Measurements from ENCODE around the gene SLC35E2B. TPM values are rescaled to one million over a fixed set of nuclear protein-coding genes. Genes with fewer than 3 reads are reported as not detected.
A peak's percentile ranks its signal among the peaks of the same experiment; 100 is the strongest.
"Not testable (repeated sequence)": the region's sequence is repeated elsewhere in the genome, so short reads cannot be mapped to it uniquely, and the experiment has no call there.

SLC35E2B gene
- polyA plus RNA-seq, 3 donors = 12.2 to 29.2 (median 17.7) TPM

DNA sequence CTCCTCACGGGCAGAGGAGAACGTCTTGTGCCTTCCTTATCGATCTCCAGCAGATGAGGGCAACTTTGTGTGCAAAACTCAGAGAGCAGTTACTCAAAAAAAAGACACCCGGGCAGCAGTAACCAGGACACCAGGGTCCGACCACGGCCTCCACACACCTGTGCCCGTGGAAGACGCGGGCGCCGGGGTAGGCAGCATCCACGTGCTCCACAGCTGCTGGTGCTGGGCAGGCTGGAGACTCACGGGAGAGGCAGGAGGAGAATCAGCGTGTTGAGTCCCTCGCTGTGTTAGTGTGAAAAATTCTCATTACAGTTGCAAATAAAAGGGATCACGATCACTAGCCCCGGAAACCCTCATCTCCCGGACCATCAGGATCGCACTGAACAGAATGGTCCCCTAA is 6.5 kb upstream of the SLC35E2B start:
- H3K27ac Mint-ChIP-seq; DNase-seq; H3K9me3 Mint-ChIP-seq; H3K27me3 ChIP-seq (ENCODE audit: control insufficient read depth in 2 of 2, insufficient read depth in 2 of 2, low read length in 2 of 2); H3K4me3 Mint-ChIP-seq; H2AFZ ChIP-seq (ENCODE audit: insufficient read depth, low read depth, low read length, poor library complexity, severe bottlenecking); H4K20me1 ChIP-seq (ENCODE audit: insufficient read depth, low read length); H3K27me3 Mint-ChIP-seq (ENCODE audit: low read depth in 3 of 3); H3K4me3 ChIP-seq (replicated peaks in 1 of 3; ENCODE audit: low read depth in 2 of 3, low read length in 3 of 3); H3K4me1 ChIP-seq (ENCODE audit: control insufficient read depth in 1 of 2, insufficient read depth in 2 of 2, low read length in 2 of 2); H3K9ac ChIP-seq (ENCODE audit: insufficient read depth, low read length, poor library complexity, severe bottlenecking); H3K79me2 ChIP-seq (ENCODE audit: insufficient read depth, low read length); H3K4me1 Mint-ChIP-seq; H3K36me3 ChIP-seq (replicated peaks in 1 of 2; ENCODE audit: control insufficient read depth in 1 of 2, insufficient read depth in 2 of 2, low read length in 2 of 2); H3K4me2 ChIP-seq (replicated peaks; ENCODE audit: extremely low read depth, low read length, poor library complexity, severe bottlenecking); H3K27ac ChIP-seq (ENCODE audit: low read depth in 1 of 2, low read length in 2 of 2); H3K9me3 ChIP-seq (replicated peaks in 1 of 2; ENCODE audit: control insufficient read depth in 1 of 2, insufficient read depth in 1 of 2, low read length in 2 of 2): not testable (repeated sequence)
- H3K36me3 Mint-ChIP-seq = peaks cover 10 to 11% of the 10 kb centered on the region in 2 donors
- WGBS (ENCODE audit: insufficient coverage) = no CpG with 5 or more reads among the region's 19 CpGs
- intact Hi-C loops (cut with micrococcal nuclease) = loop anchor here (10.0 kb wide), 1 partner anchor 46 kb away; no protein-coding TSS in a partner anchor

DNA sequence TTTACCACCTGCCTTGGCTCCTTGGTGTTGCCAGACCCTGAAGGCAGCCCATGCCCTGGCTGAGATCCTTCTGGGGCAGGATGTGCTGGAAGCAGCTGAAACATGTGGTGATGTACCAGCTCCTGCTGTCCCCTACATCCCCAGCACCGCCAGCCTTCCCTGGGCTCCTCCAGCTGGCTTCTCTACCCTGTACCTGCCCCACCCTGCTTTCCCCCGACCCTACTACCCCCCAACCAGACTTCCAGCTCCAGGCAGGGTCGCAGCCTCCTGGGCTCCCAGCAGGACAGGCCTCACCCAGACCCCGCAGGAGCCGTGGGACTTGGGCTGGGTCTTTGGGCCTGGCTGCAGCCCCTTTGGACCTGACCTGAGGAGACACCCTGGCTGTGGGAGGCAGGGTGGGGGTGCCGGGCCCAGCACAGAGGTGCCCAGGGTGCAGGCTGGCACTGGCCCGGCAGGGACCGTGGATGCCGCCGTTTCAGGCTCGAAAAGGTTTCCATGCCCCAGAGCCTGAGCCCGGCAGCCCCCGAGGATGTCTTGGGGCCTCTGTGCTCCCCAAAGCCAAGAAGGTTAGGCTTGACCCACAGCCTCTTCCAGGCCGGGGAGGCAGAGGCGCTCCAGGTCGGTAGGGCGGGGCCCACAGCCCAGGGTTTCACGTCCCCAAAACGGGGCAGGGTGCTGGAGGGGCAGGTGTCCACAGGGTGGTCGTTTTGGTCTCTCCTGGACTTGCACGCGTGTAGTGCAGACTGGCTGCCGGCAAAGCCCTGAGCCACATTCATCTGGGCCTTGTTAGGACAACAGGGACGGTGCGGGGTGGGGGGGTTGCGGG is 5.0 kb upstream of the SLC35E2B start:
- H2AFZ ChIP-seq (ENCODE audit: insufficient read depth, low read depth, low read length, poor library complexity, severe bottlenecking); H3K9ac ChIP-seq (ENCODE audit: insufficient read depth, low read length, poor library complexity, severe bottlenecking); H3K27me3 Mint-ChIP-seq (ENCODE audit: low read depth in 3 of 3); H3K4me2 ChIP-seq (replicated peaks; ENCODE audit: extremely low read depth, low read length, poor library complexity, severe bottlenecking); H3K9me3 ChIP-seq (replicated peaks in 1 of 2; ENCODE audit: control insufficient read depth in 1 of 2, insufficient read depth in 1 of 2, low read length in 2 of 2); H3K27ac Mint-ChIP-seq; H3K4me3 Mint-ChIP-seq; H3K27ac ChIP-seq (ENCODE audit: low read depth in 1 of 2, low read length in 2 of 2); H3K36me3 ChIP-seq (replicated peaks in 1 of 2; ENCODE audit: control insufficient read depth in 1 of 2, insufficient read depth in 2 of 2, low read length in 2 of 2); H3K9me3 Mint-ChIP-seq; H3K4me3 ChIP-seq (replicated peaks in 1 of 3; ENCODE audit: low read depth in 2 of 3, low read length in 3 of 3); H3K27me3 ChIP-seq (ENCODE audit: control insufficient read depth in 2 of 2, insufficient read depth in 2 of 2, low read length in 2 of 2); H3K79me2 ChIP-seq (ENCODE audit: insufficient read depth, low read length); H3K4me1 Mint-ChIP-seq; H3K36me3 Mint-ChIP-seq; DNase-seq; H4K20me1 ChIP-seq (ENCODE audit: insufficient read depth, low read length): not testable (repeated sequence)
- WGBS (ENCODE audit: insufficient coverage) = 96% methylated on average over 3 of the region's 26 CpGs
- H3K4me1 ChIP-seq (ENCODE audit: control insufficient read depth in 1 of 2, insufficient read depth in 2 of 2, low read length in 2 of 2) = peaks cover 11% of the 10 kb centered on the region in 2 donors
- intact Hi-C loops (cut with micrococcal nuclease) = loop anchor here (10.0 kb wide), 1 partner anchor 47 kb away; no protein-coding TSS in a partner anchor

DNA sequence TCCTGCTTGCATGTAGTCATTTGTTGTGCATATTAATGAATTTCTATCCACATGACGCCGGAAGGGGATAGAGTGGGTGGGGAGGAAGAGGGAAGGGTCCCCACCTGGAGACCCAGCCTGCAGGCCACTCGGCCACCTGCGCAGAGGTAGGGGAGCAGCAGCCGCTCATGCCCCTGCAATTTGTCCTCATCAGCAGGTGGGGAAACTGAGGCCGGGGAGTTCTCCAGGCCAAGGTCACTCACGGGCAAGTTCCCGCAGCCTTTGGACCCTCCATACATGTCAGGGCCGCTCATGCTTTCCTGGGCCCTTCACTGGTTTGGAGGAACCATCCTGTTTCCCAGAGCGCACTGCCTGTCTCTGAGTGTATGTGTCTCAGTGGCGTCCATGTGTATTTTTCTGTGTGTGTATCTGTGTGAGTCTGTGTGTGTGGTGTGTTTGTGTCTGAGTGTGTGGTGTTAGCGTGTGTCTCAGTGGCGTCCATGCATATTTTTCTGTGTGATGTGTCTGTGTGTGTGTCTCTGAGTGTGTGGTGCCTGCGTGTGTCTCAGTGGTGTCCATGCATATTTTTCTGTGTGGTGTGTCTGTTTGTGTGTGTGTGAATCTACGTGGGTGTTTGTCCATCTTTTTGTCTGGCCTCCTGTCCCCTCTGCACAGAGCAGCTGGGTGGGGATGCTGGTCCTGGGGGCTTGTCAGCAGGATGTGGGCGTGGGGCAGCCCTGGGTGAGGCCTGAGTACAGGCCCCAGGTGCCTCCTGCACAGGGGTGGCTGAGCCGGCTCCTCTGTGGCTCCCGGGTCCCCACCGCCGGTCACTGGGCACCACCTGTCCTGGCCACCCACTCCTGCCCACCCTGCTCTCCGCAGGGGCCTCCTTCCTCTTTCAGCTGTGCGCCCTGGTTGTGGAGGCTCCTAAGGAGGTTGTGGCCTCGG is 4.1 kb upstream of the SLC35E2B start:
- not testable (repeated sequence) for H3K36me3 Mint-ChIP-seq; H3K4me2 ChIP-seq (replicated peaks; ENCODE audit: extremely low read depth, low read length, poor library complexity, severe bottlenecking); DNase-seq; H3K79me2 ChIP-seq (ENCODE audit: insufficient read depth, low read length); H4K20me1 ChIP-seq (ENCODE audit: insufficient read depth, low read length); H3K4me3 ChIP-seq (replicated peaks in 1 of 3; ENCODE audit: low read depth in 2 of 3, low read length in 3 of 3); H3K4me3 Mint-ChIP-seq; H3K27ac ChIP-seq (ENCODE audit: low read depth in 1 of 2, low read length in 2 of 2); H3K27me3 ChIP-seq (ENCODE audit: control insufficient read depth in 2 of 2, insufficient read depth in 2 of 2, low read length in 2 of 2); H3K27me3 Mint-ChIP-seq (ENCODE audit: low read depth in 3 of 3); H3K36me3 ChIP-seq (replicated peaks in 1 of 2; ENCODE audit: control insufficient read depth in 1 of 2, insufficient read depth in 2 of 2, low read length in 2 of 2); H3K4me1 Mint-ChIP-seq; H3K9ac ChIP-seq (ENCODE audit: insufficient read depth, low read length, poor library complexity, severe bottlenecking); H2AFZ ChIP-seq (ENCODE audit: insufficient read depth, low read depth, low read length, poor library complexity, severe bottlenecking); H3K9me3 Mint-ChIP-seq; H3K9me3 ChIP-seq (replicated peaks in 1 of 2; ENCODE audit: control insufficient read depth in 1 of 2, insufficient read depth in 1 of 2, low read length in 2 of 2)
- peaks cover 11% of the 10 kb centered on the region in 2 donors for H3K4me1 ChIP-seq (ENCODE audit: control insufficient read depth in 1 of 2, insufficient read depth in 2 of 2, low read length in 2 of 2)
- intact Hi-C loops (cut with micrococcal nuclease) = loop anchor here (10.0 kb wide), 1 partner anchor 48 kb away; no protein-coding TSS in a partner anchor
- peak overlapping the region in 2 of 7 donors; percentile 5 to 7 for H3K27ac Mint-ChIP-seq
- WGBS (ENCODE audit: insufficient coverage) = 98% methylated on average over 8 of the region's 23 CpGs

DNA sequence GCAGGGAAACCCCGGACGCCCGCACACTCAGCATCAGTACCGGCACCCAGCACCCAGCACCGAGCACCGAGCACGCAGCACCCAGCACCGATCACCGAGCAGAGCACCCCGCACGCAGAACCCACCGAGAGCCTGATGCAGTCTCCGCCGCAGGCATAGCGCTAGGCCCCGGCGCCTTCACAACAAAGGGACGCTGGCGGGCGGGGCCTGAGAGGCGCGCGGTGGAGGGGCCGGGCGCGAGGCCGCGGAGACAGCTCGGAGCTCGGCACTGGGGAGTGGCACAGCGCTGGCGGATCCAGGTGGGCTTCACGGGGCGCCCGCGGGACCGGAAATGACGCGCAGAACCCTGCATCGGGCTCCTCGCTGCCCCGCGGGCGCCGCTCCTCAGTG is 276 bp downstream of the SLC35E2B start:
- 0% methylated on average over 19 of the region's 45 CpGs for WGBS (ENCODE audit: insufficient coverage)
- H3K9ac ChIP-seq (ENCODE audit: insufficient read depth, low read length, poor library complexity, severe bottlenecking) = peak overlapping the region; percentile 81
- H3K79me2 ChIP-seq (ENCODE audit: insufficient read depth, low read length) = peaks cover 17% of the 10 kb centered on the region
- not testable (repeated sequence) for H3K9me3 ChIP-seq (replicated peaks in 1 of 2; ENCODE audit: control insufficient read depth in 1 of 2, insufficient read depth in 1 of 2, low read length in 2 of 2); H3K4me1 Mint-ChIP-seq; H3K27me3 ChIP-seq (ENCODE audit: control insufficient read depth in 2 of 2, insufficient read depth in 2 of 2, low read length in 2 of 2); H4K20me1 ChIP-seq (ENCODE audit: insufficient read depth, low read length); H3K4me2 ChIP-seq (replicated peaks; ENCODE audit: extremely low read depth, low read length, poor library complexity, severe bottlenecking); H3K27me3 Mint-ChIP-seq (ENCODE audit: low read depth in 3 of 3); H2AFZ ChIP-seq (ENCODE audit: insufficient read depth, low read depth, low read length, poor library complexity, severe bottlenecking); H3K36me3 ChIP-seq (replicated peaks in 1 of 2; ENCODE audit: control insufficient read depth in 1 of 2, insufficient read depth in 2 of 2, low read length in 2 of 2); H3K9me3 Mint-ChIP-seq
- peak; percentile 30 to 51 (median 36) for DNase-seq
- intact Hi-C loops (cut with micrococcal nuclease) = loop anchor here (10.0 kb wide), 1 partner anchor 52 kb away; no protein-coding TSS in a partner anchor
- Mint-ChIP-seq H3K4me3 (peak overlapping the region; percentile 58 to 63), H3K27ac (peak overlapping the region in 4 of 7 donors; percentile 38 to 84 (median 70)), H3K36me3 (peaks cover 5 to 13% of the 10 kb centered on the region in 2 donors)
- peak overlapping the region; percentile 48 to 72 (median 68) for H3K4me3 ChIP-seq (replicated peaks in 1 of 3; ENCODE audit: low read depth in 2 of 3, low read length in 3 of 3)
- peaks cover 11 to 12% of the 10 kb centered on the region in 2 donors for H3K4me1 ChIP-seq (ENCODE audit: control insufficient read depth in 1 of 2, insufficient read depth in 2 of 2, low read length in 2 of 2)
- peak overlapping the region; percentile 48 to 82 for H3K27ac ChIP-seq (ENCODE audit: low read depth in 1 of 2, low read length in 2 of 2)

All from CD14-positive monocyte (primary cell).